Upper lobe of left lung (tissue), 6 donors: ENCODE data around the gene KLF6. TPM values are rescaled to one million over a fixed set of nuclear protein-coding genes. Genes with fewer than 3 reads are reported as not detected.

Experiments
- ATAC-seq, 2 donors: fragments of 200-7000 bp; cut with Tn5 transposase; one replicate each; pipeline ENCODE4 v1.9.1; 2022; ENCODE audit warnings: mild to moderate bottlenecking in 2 of 2, moderate library complexity in 2 of 2; ENCODE audit not compliant: low FRiP score in 2 of 2
- DNase-seq, 2 donors: peaks; one replicate each; pipeline ENCODE4 v3.0.0-alpha.2; 2019 to 2020
- H3K27ac ChIP-seq, 4 donors: fragments of 200-600 bp; sonication (generic); one replicate each; pipeline ENCODE4 v1.5.1; 2016 to 2019
- H3K27me3 ChIP-seq, 4 donors: fragments of 200-600 bp; sonication (generic); one replicate each; pipeline ENCODE4 v1.5.1; 2017 to 2019
- H3K36me3 ChIP-seq, 4 donors: fragments of 200-600 bp; sonication (generic); one replicate each; pipeline ENCODE4 v1.5.1; 2016 to 2019
- H3K4me1 ChIP-seq, 4 donors: fragments of 200-600 bp; sonication (generic); one replicate each; pipeline ENCODE4 v1.5.1; 2018 to 2019
- H3K4me3 ChIP-seq, 4 donors: fragments of 200-600 bp; sonication (generic); one replicate each; pipeline ENCODE4 v1.5.1; 2017 to 2019; ENCODE audit warnings: mild to moderate bottlenecking in 2 of 4, moderate library complexity in 1 of 4
- H3K9me3 ChIP-seq, 4 donors: fragments of 200-600 bp; sonication (generic); one replicate each; pipeline ENCODE4 v1.5.1; 2018 to 2019
- CTCF ChIP-seq, 6 experiments: fragments of 450-650 bp in 4 of 6; fragments of 200-600 bp in 2 of 6; sonication (generic) in 2 of 6; IDR thresholded peaks; one replicate each; pipeline ENCODE4 v1.5.1; 2016 to 2019; ENCODE audit warnings: antibody characterized with exemption in 6 of 6
- EP300 ChIP-seq, 4 donors: sonication (generic); formaldehyde crosslinking; IDR thresholded peaks; one replicate each; pipeline ENCODE4 v1.5.1; 2017; ENCODE audit warnings: antibody characterized with exemption in 4 of 4, control low read depth in 2 of 4
- POLR2A ChIP-seq, 4 donors: fragments of 450-650 bp; IDR thresholded peaks; one replicate each; pipeline ENCODE4 v1.5.1; 2016 to 2017; ENCODE audit warnings: antibody characterized with exemption in 4 of 4, mild to moderate bottlenecking in 2 of 4
- POLR2AphosphoS5 ChIP-seq, 2 donors: sonication (generic); formaldehyde crosslinking; IDR thresholded peaks; one replicate each; pipeline ENCODE4 v1.5.1; 2017; ENCODE audit warnings: antibody characterized with exemption in 2 of 2
- WGBS, 2 donors: methylation state at CpG; one replicate each; pipeline ENCODE4 v1.1.5; 2017 to 2018; 5-methylcytosine and 5-hydroxymethylcytosine counted together
- total RNA-seq, 6 donors: library from RNA; depleted of rRNA in 4 of 6; stranded (reverse); fragments of >200 nt in 4 of 6; gene quantifications; one replicate each; pipeline versions ENCODE4 v1.1.0 to v1.2.1, GENCODE V29; 2016 to 2021
- donor health status: DM: no; HTN: no; CAD: no; lungs with moderate emphysema.
- donor health status: DM: no; HTN: yes; CAD: no; lungs with severe emphysema.

KLF6 gene
- total RNA-seq, 6 donors from 2014 or later, result 164 to 439 (median 249) TPM

GRCh38 chr10:3763852-3764625, 21.0 kb downstream of the KLF6 start:
- Histone ChIP-seq H3K4me1 (peaks cover 11 to 13% (median 12%) of the 10 kb centered on the region in 4 donors), H3K4me3 (no peak overlapping the region), H3K27ac (peak overlapping the region in 3 of 4 donors; percentile 43 to 69 (median 55)), H3K27me3 (no peaks in the 10 kb centered on the region), H3K36me3 (no peaks in the 10 kb centered on the region), H3K9me3 (no peaks in the 10 kb centered on the region)
- no peak for TF ChIP-seq CTCF (IDR thresholded peaks at IDR 0.05)
- TF ChIP-seq EP300 (IDR thresholded peaks at IDR 0.05), result no peak
- no peak for TF ChIP-seq POLR2AphosphoS5 (IDR thresholded peaks at IDR 0.05)
- TF ChIP-seq POLR2A (IDR thresholded peaks at IDR 0.05), result no peak
- 58 to 63% methylated on average over 7 to 8 of the region's 8 CpGs for WGBS, 2 donors
- ATAC-seq (no peak), DNase-seq (no peak)

GRCh38 chr10:3763035-3763456, 22.0 kb downstream of the KLF6 start:
- ATAC-seq, result no peak
- WGBS, 2 donors, result 90 to 95% methylated on average over 20 of the region's 20 CpGs
- Histone ChIP-seq H3K9me3 (no peaks in the 10 kb centered on the region), H3K4me1 (peaks cover 11 to 13% (median 12%) of the 10 kb centered on the region in 4 donors), H3K36me3 (no peaks in the 10 kb centered on the region), H3K27ac (no peak overlapping the region), H3K27me3 (no peaks in the 10 kb centered on the region), H3K4me3 (no peak overlapping the region)
- DNase-seq, result no peak
- TF ChIP-seq EP300 (IDR thresholded peaks at IDR 0.05), result no peak
- no peak for TF ChIP-seq POLR2AphosphoS5 (IDR thresholded peaks at IDR 0.05)
- TF ChIP-seq CTCF (IDR thresholded peaks at IDR 0.05), result no peak
- no peak for TF ChIP-seq POLR2A (IDR thresholded peaks at IDR 0.05)

- H3K9me3 ChIP-seq, result no peaks in the 10 kb centered on the region
- TF ChIP-seq POLR2A (IDR thresholded peaks at IDR 0.05) (no peak), POLR2AphosphoS5 (IDR thresholded peaks at IDR 0.05) (no peak), EP300 (IDR thresholded peaks at IDR 0.05) (no peak), CTCF (IDR thresholded peaks at IDR 0.05) (no peak)
- 77 to 88% methylated on average over 1 of the region's 1 CpG for WGBS, 2 donors
- ATAC-seq (no peak), DNase-seq (no peak)
- H3K27me3 ChIP-seq, result no peaks in the 10 kb centered on the region
- H3K36me3 ChIP-seq, result no peaks in the 10 kb centered on the region
- H3K4me1 ChIP-seq, result peaks cover 11 to 13% (median 12%) of the 10 kb centered on the region in 4 donors
- H3K27ac ChIP-seq, result no peak overlapping the region
- H3K4me3 ChIP-seq, result no peak overlapping the region
Measured at GRCh38 chr10:3762309-3762708, 22.7 kb downstream of the KLF6 start.

GRCh38 chr10:3761904-3762303, 23.1 kb downstream of the KLF6 start:
- DNase-seq, result no peak
- no peak for ATAC-seq
- peaks cover 11 to 13% (median 12%) of the 10 kb centered on the region in 4 donors for H3K4me1 ChIP-seq

More at GRCh38 chr10:3761904-3762303, 23.1 kb downstream of the KLF6 start:
- no peaks in the 10 kb centered on the region for H3K27me3 ChIP-seq
- no peak overlapping the region for H3K27ac ChIP-seq
- TF ChIP-seq CTCF (IDR thresholded peaks at IDR 0.05), result no peak
- TF ChIP-seq EP300 (IDR thresholded peaks at IDR 0.05), result no peak
- TF ChIP-seq POLR2AphosphoS5 (IDR thresholded peaks at IDR 0.05), result no peak
- no peak for TF ChIP-seq POLR2A (IDR thresholded peaks at IDR 0.05)
- no peaks in the 10 kb centered on the region for H3K9me3 ChIP-seq
- no peaks in the 10 kb centered on the region for H3K36me3 ChIP-seq
- 79 to 83% methylated on average over 3 to 5 of the region's 5 CpGs for WGBS, 2 donors
- H3K4me3 ChIP-seq, result no peak overlapping the region
